Measurements from ENCODE around the gene TGM6. TPM values are rescaled to one million over a fixed set of nuclear protein-coding genes. Genes with fewer than 3 reads are reported as not detected.
"Not testable (repeated sequence)": the region's sequence is repeated elsewhere in the genome, so short reads cannot be mapped to it uniquely, and the experiment has no call there.

The TGM6 gene
- total and polyA plus RNA-seq, 12 donors, result not detected

DNA sequence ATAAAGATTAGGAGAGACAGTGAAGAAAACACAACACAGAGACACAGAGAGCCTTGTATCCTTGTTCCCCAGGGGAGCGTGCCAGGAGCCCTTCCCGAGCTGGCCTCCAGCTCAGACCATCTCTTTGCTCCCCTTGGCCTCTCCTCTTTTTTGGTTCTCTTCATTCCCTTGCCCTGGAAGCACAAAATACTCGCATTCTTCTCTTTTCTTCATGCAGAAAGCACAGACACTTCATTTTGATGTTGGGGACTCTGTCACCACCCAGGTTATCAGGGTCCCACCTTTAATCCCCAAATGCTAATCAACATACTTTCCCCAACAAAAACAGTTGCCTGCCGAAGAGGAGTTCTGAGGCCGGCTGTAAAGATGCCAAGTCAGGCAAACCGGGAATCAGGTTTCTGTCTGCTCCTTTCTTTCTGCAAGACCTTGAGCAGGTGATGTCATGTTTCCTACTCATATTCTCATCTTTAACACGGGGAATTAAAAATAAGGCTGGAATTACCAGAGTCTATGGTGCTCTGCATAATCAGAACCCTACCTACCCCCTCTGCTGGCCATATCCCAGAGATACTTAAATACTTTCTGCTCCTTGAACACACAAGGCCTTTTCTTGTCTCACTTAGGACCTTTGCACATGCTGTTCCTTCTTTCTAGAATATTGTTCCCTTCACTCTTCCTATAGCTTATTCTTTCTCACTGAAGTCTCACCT, 21.7 kb downstream of the TGM6 start:
- Histone ChIP-seq H3K4me1 (no peaks in the 10 kb centered on the region), H3K4me3 (no peak overlapping the region), H3K27me3 (peaks cover 0 to 17% (median 6%) of the 10 kb centered on the region in 7 donors), H3K36me3 (no peaks in the 10 kb centered on the region), H3K9me3 (peaks cover 0 to 20% (median 0%) of the 10 kb centered on the region in 11 donors), H3K27ac (no peak overlapping the region)
- DNase-seq (no peak), ATAC-seq (no peak)
- TF ChIP-seq, protein P1, sequence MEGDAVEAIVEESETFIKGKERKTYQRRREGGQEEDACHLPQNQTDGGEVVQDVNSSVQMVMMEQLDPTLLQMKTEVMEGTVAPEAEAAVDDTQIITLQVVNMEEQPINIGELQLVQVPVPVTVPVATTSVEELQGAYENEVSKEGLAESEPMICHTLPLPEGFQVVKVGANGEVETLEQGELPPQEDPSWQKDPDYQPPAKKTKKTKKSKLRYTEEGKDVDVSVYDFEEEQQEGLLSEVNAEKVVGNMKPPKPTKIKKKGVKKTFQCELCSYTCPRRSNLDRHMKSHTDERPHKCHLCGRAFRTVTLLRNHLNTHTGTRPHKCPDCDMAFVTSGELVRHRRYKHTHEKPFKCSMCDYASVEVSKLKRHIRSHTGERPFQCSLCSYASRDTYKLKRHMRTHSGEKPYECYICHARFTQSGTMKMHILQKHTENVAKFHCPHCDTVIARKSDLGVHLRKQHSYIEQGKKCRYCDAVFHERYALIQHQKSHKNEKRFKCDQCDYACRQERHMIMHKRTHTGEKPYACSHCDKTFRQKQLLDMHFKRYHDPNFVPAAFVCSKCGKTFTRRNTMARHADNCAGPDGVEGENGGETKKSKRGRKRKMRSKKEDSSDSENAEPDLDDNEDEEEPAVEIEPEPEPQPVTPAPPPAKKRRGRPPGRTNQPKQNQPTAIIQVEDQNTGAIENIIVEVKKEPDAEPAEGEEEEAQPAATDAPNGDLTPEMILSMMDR (IDR thresholded peaks at IDR 0.05), result peak in 3 of 9 donors; percentile 8 to 36 (median 17)
- 44 to 56% methylated on average over 7 of the region's 7 CpGs for WGBS, 2 donors
- intact Hi-C loops (cut with DNase I), result no loop called here

DNA sequence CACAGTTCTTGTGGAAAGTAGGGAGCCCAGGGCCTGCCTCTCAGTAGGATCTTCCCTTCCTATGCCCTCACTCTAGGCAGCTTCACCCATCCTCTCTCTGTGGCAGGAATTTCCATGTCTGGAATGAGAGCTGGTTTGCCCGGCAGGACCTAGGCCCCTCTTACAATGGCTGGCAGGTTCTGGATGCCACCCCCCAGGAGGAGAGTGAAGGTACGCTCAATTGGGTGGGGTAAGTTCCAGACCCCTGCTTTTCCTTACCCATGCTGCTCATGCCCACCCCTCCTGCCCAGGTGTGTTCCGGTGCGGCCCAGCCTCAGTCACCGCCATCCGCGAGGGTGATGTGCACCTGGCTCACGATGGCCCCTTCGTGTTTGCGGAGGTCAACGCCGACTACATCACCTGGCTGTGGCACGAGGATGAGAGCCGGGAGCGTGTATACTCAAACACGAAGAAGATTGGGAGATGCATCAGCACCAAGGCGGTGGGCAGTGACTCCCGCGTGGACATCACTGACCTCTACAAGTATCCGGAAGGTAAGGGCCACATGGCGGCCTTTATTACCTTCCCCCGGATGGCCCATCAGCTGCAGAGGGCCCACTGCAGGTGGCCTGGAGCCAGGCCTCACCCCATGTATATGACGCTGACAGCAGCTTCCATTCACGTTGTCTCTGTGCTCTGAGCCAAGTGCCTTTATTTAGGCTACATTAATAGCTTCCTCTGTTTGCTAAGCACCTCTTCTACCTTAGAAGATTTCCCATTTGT, 22.8 kb downstream of the TGM6 start:
- intact Hi-C loops (cut with DNase I), result no loop called here
- TF ChIP-seq, protein P1 (IDR thresholded peaks at IDR 0.05), result no peak
- Histone ChIP-seq H3K27ac (no peak overlapping the region), H3K27me3 (peaks cover 0 to 24% (median 8%) of the 10 kb centered on the region in 7 donors), H3K4me3 (no peak overlapping the region), H3K4me1 (no peaks in the 10 kb centered on the region), H3K9me3 (peaks cover 0 to 20% (median 0%) of the 10 kb centered on the region in 11 donors), H3K36me3 (no peaks in the 10 kb centered on the region)
- DNase-seq, result no peak
- ATAC-seq, result no peak
- 91 to 92% methylated on average over 24 of the region's 24 CpGs for WGBS, 2 donors

DNA sequence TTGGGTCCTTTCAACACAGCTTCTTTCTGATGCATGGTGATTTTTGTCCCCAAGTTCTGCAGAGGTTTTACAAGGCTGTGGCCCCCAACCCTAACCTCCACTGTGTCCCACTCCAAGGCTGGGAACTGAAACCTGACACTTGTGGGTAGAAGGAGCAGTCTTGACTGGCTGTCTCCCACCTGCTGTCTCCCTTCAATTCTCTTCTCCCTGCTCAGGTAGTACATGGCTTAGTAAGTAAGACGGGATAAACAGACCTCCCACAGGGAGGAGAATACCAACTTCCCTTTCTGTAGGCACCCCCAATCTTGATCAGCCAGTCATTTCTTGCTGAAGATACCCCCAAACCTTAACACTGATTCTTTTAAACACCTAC, 25.0 kb downstream of the TGM6 start:
- H3K36me3 ChIP-seq, result no peaks in the 10 kb centered on the region
- intact Hi-C loops (cut with DNase I), result no loop called here
- no peak overlapping the region for H3K27ac ChIP-seq
- ATAC-seq (no peak), DNase-seq (no peak)
- peaks cover 0 to 23% (median 0%) of the 10 kb centered on the region in 11 donors for H3K9me3 ChIP-seq
- TF ChIP-seq, protein P1 (IDR thresholded peaks at IDR 0.05), result no peak
- H3K4me3 ChIP-seq, result no peak overlapping the region
- WGBS, 2 donors, result 55 to 66% methylated on average over 1 of the region's 1 CpG
- H3K27me3 ChIP-seq, result peaks cover 0 to 29% (median 8%) of the 10 kb centered on the region in 7 donors
- no peaks in the 10 kb centered on the region for H3K4me1 ChIP-seq

DNA sequence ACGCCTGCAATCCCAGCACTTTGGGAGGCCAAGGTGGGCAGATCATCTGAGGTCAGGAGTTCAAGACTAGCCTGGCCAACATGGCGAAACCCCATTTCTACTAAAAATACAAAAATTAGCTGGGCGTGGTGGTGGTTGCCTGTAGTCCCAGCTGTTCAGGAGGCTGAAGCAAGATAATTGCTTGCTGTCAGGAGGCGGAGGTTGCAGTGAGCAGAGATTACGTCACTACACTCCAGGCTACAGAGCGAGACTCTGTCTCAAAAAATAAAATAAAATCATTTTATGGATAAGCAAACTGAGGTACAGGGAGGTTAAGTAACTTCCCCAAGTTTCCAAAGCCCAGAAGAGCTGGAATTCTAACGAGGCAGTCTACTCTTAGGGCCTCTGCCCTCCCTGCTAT, 26.7 kb downstream of the TGM6 start:
- peaks cover 0 to 34% (median 10%) of the 10 kb centered on the region in 7 donors for H3K27me3 ChIP-seq
- ATAC-seq; H3K36me3 ChIP-seq; intact Hi-C loops (cut with DNase I); H3K4me3 ChIP-seq; H3K27ac ChIP-seq; H3K4me1 ChIP-seq; DNase-seq: not testable (repeated sequence)
- WGBS, 2 donors, result 77 to 80% methylated on average over 7 of the region's 7 CpGs
- peaks cover 0 to 30% (median 0%) of the 10 kb centered on the region in 11 donors for H3K9me3 ChIP-seq

All from heart right ventricle (tissue), 16 donors.